GM23338 (cell line): ENCODE data around the gene CYFIP1. TPM values are rescaled to one million over a fixed set of nuclear protein-coding genes. Genes with fewer than 3 reads are reported as not detected.

Experiments used
- ATAC-seq: fragments of 200-7000 bp; cut with Tn5 transposase; 3 replicates; pipeline ENCODE4 v1.9.1; 2020
- DNase-seq: peaks from one replicate; pipeline ENCODE4 v3.0.0-alpha.2; 2015; ENCODE audit warnings: low spot score
- H2AFZ ChIP-seq: fragments of 200-600 bp; sonication (generic); 2 replicates; pipeline ENCODE4 v1.8.0; 2016; ENCODE audit warnings: antibody characterized with exemption, mild to moderate bottlenecking, moderate library complexity
- H3F3A ChIP-seq: fragments of 200-600 bp; sonication (generic); replicated peaks from 2 replicates; pipeline ENCODE4 v1.8.0; 2017; ENCODE audit warnings: antibody characterized with exemption, mixed run types, low read depth
- H3K27ac ChIP-seq: fragments of 200-600 bp; sonication (generic); 2 replicates; pipeline ENCODE4 v1.6.1; 2016; ENCODE audit warnings: low read depth
- H3K27me3 ChIP-seq: fragments of 200-600 bp; sonication (generic); 2 replicates; pipeline ENCODE4 v1.8.0; 2016; ENCODE audit warnings: mild to moderate bottlenecking, mixed run types, moderate library complexity; ENCODE audit not compliant: insufficient read depth
- H3K36me3 ChIP-seq: fragments of 200-600 bp; sonication (generic); 2 replicates; pipeline ENCODE4 v1.8.0; 2016; ENCODE audit warnings: mild to moderate bottlenecking; ENCODE audit not compliant: insufficient read depth
- H3K4me1 ChIP-seq: fragments of 200-600 bp; sonication (generic); 2 replicates; pipeline ENCODE4 v1.8.0; 2016; ENCODE audit warnings: mild to moderate bottlenecking, moderate library complexity; ENCODE audit not compliant: insufficient read depth
- H3K4me2 ChIP-seq: fragments of 200-600 bp; sonication (generic); 2 replicates; pipeline ENCODE4 v1.7.1; 2017; ENCODE audit warnings: mixed run types
- H3K4me3 ChIP-seq: fragments of 200-600 bp; sonication (generic); 2 replicates; pipeline ENCODE4 v1.6.1; 2016; ENCODE audit warnings: mixed run types
- H3K79me2 ChIP-seq: fragments of 200-600 bp; sonication (generic); replicated peaks from 2 replicates; pipeline ENCODE4 v1.8.0; 2017; ENCODE audit warnings: mild to moderate bottlenecking; ENCODE audit not compliant: insufficient read depth
- H3K9me2 ChIP-seq: fragments of 200-600 bp; sonication (generic); 2 replicates; pipeline ENCODE4 v1.8.0; 2017; ENCODE audit not compliant: insufficient read depth
- H4K20me1 ChIP-seq: fragments of 200-600 bp; sonication (generic); replicated peaks from 2 replicates; pipeline ENCODE4 v1.8.0; 2017; ENCODE audit warnings: mild to moderate bottlenecking; ENCODE audit not compliant: insufficient read depth
- H3K27ac Mint-ChIP-seq: 2 replicates; pipeline ENCODE4 v1.8.0; 2020; ENCODE audit warnings: inconsistent platforms, mild to moderate bottlenecking, moderate library complexity, mixed read lengths
- H3K27me3 Mint-ChIP-seq: 3 replicates; pipeline ENCODE4 v1.8.0; 2022; ENCODE audit warnings: low read depth, mild to moderate bottlenecking, moderate library complexity, mixed read lengths, inconsistent platforms; ENCODE audit not compliant: insufficient read depth, poor library complexity
- H3K36me3 Mint-ChIP-seq: 3 replicates; pipeline ENCODE4 v1.8.0; 2021; ENCODE audit warnings: low read depth, mild to moderate bottlenecking, inconsistent platforms, moderate library complexity, mixed read lengths
- H3K4me1 Mint-ChIP-seq: 3 replicates; pipeline ENCODE4 v1.8.0; 2020; ENCODE audit warnings: mild to moderate bottlenecking, inconsistent platforms, mixed read lengths
- H3K4me3 Mint-ChIP-seq: 3 replicates; pipeline ENCODE4 v1.8.0; 2021; ENCODE audit warnings: moderate library complexity, mild to moderate bottlenecking, inconsistent platforms, mixed read lengths
- H3K9me3 Mint-ChIP-seq: 3 replicates; pipeline ENCODE4 v1.8.0; 2020; ENCODE audit warnings: moderate library complexity, mild to moderate bottlenecking, inconsistent platforms, mixed read lengths
- CREB1 ChIP-seq: fragments of 250-450 bp; sonication (Bioruptor Pico); IDR thresholded peaks from 2 replicates; pipeline ENCODE4 v1.5.0; 2020; ENCODE audit warnings: low read depth, mild to moderate bottlenecking, moderate library complexity
- CTCF ChIP-seq, 2 experiments: fragments of 200-600 bp in 1 of 2; sonication (generic) in 1 of 2; conservative IDR thresholded peaks; 2 replicates each; pipeline versions ENCODE4 v1.5.1 to v1.6.1; 2016 to 2017; ENCODE audit warnings: antibody characterized with exemption in 2 of 2, low read depth in 2 of 2, mild to moderate bottlenecking in 2 of 2, moderate library complexity in 1 of 2
- ETS1 ChIP-seq: IDR thresholded peaks from 2 replicates; pipeline ENCODE4 v1.6.1; 2016; ENCODE audit warnings: antibody characterized with exemption
- EZH2 ChIP-seq: fragments of 200-600 bp; sonication (generic); IDR thresholded peaks from one replicate; pipeline ENCODE4 v1.8.0; 2017; ENCODE audit warnings: antibody characterized with exemption, mild to moderate bottlenecking, low read depth; ENCODE audit not compliant: unreplicated experiment
- JUNB ChIP-seq: IDR thresholded peaks from one replicate; pipeline ENCODE4 v1.6.1; 2016; ENCODE audit warnings: antibody characterized with exemption; ENCODE audit not compliant: unreplicated experiment
- NANOG ChIP-seq: IDR thresholded peaks from 2 replicates; pipeline ENCODE4 v1.6.1; 2016; ENCODE audit warnings: antibody characterized with exemption, borderline replicate concordance
- POLR2AphosphoS5 ChIP-seq: IDR thresholded peaks from 2 replicates; pipeline ENCODE4 v1.6.1; 2016; ENCODE audit warnings: antibody characterized with exemption, low read depth
- REST ChIP-seq: IDR thresholded peaks from one replicate; pipeline ENCODE4 v1.6.1; 2018; ENCODE audit warnings: antibody characterized with exemption; ENCODE audit not compliant: unreplicated experiment
- STAT1 ChIP-seq: IDR thresholded peaks from one replicate; pipeline ENCODE4 v1.6.1; 2016; ENCODE audit warnings: antibody characterized with exemption; ENCODE audit not compliant: unreplicated experiment
- ZNF114 ChIP-seq: fragments of 250-450 bp; sonication (Bioruptor Pico); IDR thresholded peaks from 2 replicates; pipeline ENCODE4 v1.5.0; 2020; ENCODE audit warnings: mild to moderate bottlenecking, moderate library complexity
- ZNF331 ChIP-seq: fragments of 250-450 bp; sonication (Bioruptor Pico); IDR thresholded peaks from 2 replicates; pipeline ENCODE4 v1.5.0; 2020; ENCODE audit warnings: low read depth, mild to moderate bottlenecking, moderate library complexity
- polyA plus RNA-seq: library from polyadenylated mRNA; unstranded; fragments of >200 nt; fragmentation: Nextera tagmentation; extraction: Ambion mirVana; gene quantifications from 2 replicates; pipeline ENCODE4 v1.2.1, GENCODE V29; 2016
- total RNA-seq: library from RNA; depleted of rRNA; stranded (reverse); fragments of >200 nt; shearing (Covaris generic); gene quantifications from 2 replicates; pipeline ENCODE4 v1.2.3, GENCODE V29; 2014

CYFIP1 gene
- total and polyA plus RNA-seq, 2 experiments from 2014 or later: 20.0 to 73.9 TPM

GRCh38 chr15:22962611-22963010 is 17.6 kb downstream of the CYFIP1 start:
- ATAC-seq: no peak

GRCh38 chr15:22961762-22962161 is 18.4 kb downstream of the CYFIP1 start:
- Mint-ChIP-seq H3K27ac (no peak overlapping the region), H3K9me3 (no peaks in the 10 kb centered on the region), H3K4me3 (no peak overlapping the region), H3K27me3 (peaks cover 8% of the 10 kb centered on the region), H3K4me1 (peaks cover 18% of the 10 kb centered on the region), H3K36me3 (peaks cover 4% of the 10 kb centered on the region; the same call in 1 of the 3 replicates)
- Histone ChIP-seq H3K4me1 (no peaks in the 10 kb centered on the region), H3F3A (no peaks in the 10 kb centered on the region), H2AFZ (no peak overlapping the region), H3K36me3 (no peaks in the 10 kb centered on the region), H3K27ac (no peak overlapping the region), H3K79me2 (peaks cover 78% of the 10 kb centered on the region), H3K4me2 (no peak overlapping the region), H3K4me3 (no peak overlapping the region), H3K9me2 (no peaks in the 10 kb centered on the region), H4K20me1 (peaks cover 14% of the 10 kb centered on the region), H3K27me3 (no peaks in the 10 kb centered on the region)
- no peak for DNase-seq
- ATAC-seq: no peak
- TF ChIP-seq REST: no peak
- no peak for TF ChIP-seq EZH2
- no peak for TF ChIP-seq NANOG
- no peak for TF ChIP-seq ETS1
- TF ChIP-seq JUNB: no peak
- no peak for TF ChIP-seq CTCF (conservative IDR thresholded peaks at IDR 0.05; ENCODE audit: low read depth in 2 of 2)
- no peak for TF ChIP-seq STAT1
- TF ChIP-seq POLR2AphosphoS5: no peak
- TF ChIP-seq CREB1 (CRISPR knock-in tag): no peak
- TF ChIP-seq ZNF331 (CRISPR knock-in tag): no peak
- TF ChIP-seq ZNF114 (CRISPR knock-in tag): no peak

More at GRCh38 chr15:22962611-22963010, 17.6 kb downstream of the CYFIP1 start:
- peaks cover 8% of the 10 kb centered on the region for H3K27me3 Mint-ChIP-seq
- Histone ChIP-seq H3K4me2 (no peak overlapping the region), H3K9me2 (no peaks in the 10 kb centered on the region), H3F3A (no peaks in the 10 kb centered on the region), H2AFZ (no peak overlapping the region), H3K4me1 (no peaks in the 10 kb centered on the region), H4K20me1 (peaks cover 14% of the 10 kb centered on the region), H3K27ac (no peak overlapping the region), H3K79me2 (peaks cover 78% of the 10 kb centered on the region), H3K4me3 (no peak overlapping the region), H3K36me3 (no peaks in the 10 kb centered on the region), H3K27me3 (no peaks in the 10 kb centered on the region)
- no peak overlapping the region for H3K27ac Mint-ChIP-seq
- no peak for TF ChIP-seq EZH2
- peaks cover 18% of the 10 kb centered on the region for H3K4me1 Mint-ChIP-seq
- peaks cover 4% of the 10 kb centered on the region; the same call in 1 of the 3 replicates for H3K36me3 Mint-ChIP-seq
- H3K9me3 Mint-ChIP-seq: no peaks in the 10 kb centered on the region
- no peak for DNase-seq
- no peak overlapping the region for H3K4me3 Mint-ChIP-seq
